GM10847 (cell line): Measurements from ENCODE around the gene DPH1.

Experiments used
- POLR2A ChIP-seq: IDR thresholded peaks from 2 replicates; pipeline ENCODE4 v1.6.1; 2011; ENCODE audit not compliant: insufficient read length; ENCODE audit errors: extremely low read depth

The DPH1 gene

DNA sequence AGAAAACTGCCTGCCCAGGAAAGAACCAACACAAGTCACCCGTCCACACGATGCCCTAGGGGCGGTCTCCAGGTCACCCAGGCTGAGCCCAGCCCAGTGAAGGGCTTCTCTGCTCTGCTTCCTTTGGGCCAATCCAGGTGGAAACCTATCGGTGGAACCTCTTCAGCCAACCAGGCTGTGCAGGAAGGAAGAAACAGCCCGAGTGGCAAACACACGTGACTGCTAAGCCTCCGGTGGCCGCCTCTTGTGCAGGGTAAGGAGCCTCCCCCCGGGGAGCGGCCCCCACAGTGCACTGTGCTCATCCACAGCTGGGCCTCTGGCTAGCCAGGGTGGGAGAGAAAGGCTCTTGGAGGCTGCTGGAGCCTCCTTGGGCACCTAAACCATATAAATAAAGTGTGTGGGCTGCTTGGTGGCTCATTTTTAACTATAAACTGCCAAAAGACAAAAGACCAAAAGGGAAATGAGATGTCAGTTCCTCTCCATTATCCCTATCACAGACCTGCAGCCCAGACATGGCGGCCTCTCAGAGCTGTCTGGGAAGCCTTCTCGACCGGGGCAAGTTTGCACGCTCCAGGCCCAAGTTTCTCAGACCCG lies 7.2 kb upstream of the DPH1 start:
- no peak for TF ChIP-seq POLR2A

DNA sequence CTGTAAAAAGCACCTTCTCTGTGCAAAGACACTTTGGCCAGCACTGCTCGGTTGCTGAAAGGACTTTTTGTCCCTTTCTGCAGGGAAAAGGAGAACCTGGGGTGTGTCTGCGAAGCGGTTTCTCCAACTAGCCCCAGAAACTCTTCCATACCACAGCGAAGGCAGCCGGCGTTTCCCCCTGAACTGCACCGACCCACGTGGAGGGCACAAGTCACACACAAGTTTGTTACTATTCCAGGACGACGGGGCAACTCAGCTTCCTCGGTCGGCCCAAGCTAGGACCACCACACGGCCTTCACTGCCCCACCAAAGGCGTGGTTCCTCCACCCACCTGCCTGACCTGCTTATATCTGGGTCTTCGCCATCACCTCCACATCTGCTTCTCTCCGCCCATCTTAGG lies 6.7 kb upstream of the DPH1 start:
- no peak for TF ChIP-seq POLR2A

DNA sequence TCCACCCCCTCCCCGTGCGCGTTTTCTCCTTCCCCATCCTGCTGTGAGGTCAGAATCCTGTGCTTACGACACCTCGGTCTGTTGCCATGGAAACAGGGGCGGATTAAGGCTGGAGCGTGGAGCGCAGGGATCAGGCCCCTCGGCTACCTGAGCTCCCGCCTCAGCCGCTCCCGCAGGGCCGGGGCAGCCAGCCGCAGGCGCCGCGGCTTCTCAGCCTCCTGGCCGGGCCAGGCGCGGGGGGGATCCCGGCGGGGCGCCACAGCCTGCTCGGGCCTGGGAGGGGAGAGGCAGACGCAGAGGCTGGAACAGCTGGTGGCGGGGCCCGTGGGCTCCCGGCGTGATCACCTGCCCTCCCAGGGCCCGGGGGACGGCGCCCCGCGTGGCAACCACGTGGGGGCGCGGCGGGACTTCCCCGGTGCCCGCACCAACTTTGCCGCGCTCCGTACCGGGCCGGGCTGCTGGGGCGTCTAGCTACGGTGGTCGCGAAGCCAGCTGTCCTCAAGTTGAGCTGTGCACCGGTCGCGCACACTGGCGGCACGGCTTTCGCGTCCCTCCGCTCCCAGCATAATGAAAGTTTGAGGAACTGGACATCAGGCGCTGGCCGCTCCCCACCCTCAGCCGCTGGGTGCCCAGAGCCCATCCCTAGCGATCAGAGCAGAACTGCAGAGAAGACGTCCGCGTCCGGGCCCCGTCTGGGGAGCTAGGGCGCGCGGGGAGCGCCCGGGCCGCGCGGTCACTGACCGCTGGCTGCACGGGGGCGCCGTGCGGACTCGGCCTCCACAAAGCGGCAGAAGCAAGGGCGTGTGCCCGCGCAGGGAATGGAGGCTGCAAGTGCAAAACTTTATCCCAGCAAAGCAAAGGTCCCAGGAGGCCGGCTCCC lies 6.0 kb upstream of the DPH1 start:
- no peak for TF ChIP-seq POLR2A

DNA sequence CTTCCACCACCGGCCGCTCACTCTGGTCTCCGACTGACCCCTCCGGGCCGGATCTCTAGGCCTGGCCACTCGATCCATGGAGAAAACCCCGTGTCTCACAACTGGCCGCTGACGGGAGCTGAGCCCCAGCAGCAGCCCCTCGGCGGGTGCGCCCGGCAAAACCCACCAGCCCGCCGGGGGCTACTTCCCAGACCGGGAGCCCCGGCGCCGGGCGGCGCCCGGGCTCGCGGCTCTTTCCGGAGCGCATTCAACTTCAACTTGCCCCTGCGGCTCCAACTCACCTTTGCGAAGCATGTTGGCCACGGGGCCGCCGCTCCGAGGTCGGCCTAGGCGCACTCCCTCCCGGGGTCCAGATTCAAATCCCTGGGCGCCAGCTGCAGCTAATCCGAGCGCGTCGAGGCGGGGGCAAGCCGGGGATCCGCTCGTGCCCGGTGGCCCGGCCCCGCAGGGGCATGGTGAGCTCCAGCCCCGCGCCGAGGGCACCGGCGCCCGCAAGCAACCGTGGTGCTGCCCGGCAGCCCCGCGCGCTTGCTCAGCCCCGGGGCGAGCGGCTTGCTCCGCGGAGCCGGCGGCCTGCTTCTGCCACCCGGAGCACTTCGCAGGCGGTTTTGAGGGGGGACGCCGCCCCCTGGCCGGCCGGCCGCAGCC lies 5.3 kb upstream of the DPH1 start:
- no peak for TF ChIP-seq POLR2A

DNA sequence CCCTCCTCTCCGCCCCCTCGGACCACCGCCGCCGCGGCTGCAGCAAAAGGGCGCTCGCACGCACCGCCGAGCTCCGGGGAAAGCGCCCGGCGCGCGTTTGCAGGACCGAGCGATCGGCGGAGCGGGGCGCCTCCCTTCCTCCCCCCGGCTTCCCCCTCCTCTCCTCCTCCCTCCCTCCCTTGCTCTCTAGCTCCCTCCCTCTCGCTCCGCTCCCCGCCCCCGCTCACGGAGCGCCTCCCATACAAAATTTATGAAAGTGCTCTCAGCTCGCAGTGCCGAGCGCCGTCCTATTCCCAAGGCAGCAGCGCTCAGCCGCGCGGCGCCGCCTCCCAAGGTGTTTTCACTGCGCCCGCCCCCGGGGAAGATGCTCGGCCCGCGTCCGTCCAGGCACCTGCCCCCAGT lies 4.7 kb upstream of the DPH1 start, which contains the start of gene RTN4RL1:
TSS of gene RTN4RL1 (minus strand) at position 115 of the 402 bp plus-strand sequence. CDS start 469 bp downstream, outside the sequence.
- TF ChIP-seq POLR2A = no peak

DNA sequence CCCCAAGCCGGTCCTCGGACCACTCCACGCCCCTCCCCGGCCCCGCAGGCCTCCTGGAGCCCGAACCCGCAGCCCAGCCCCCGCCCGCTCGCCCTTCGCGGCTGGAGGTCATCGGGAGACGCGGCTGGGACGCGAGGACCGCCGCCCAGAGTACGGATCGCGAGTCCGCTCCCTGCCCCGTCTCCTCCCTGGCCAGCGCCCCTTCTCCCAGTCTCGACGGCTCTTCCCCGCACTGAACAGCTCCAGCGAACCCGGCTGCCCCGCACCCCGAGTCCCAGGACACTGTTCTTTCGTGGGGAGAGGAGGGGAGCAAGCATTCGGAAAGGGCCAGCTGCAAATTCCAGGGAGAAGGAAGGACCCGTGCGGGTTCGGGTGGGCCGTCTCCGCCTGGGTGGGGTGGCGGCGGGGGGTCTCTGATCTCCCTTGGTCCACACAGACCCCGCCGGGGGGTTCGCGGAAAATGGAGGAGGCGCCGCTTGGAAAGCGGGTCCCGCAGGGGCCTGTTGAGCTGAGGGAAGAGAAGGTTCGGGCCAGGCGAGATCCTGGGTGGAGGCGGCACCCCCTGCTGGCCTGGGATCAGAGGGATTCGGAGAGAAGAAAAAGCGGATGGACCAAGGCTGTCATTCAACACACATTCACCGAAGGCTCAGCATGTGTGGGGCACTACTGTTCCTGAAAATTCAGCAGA lies 4.2 kb upstream of the DPH1 start:
- no peak for TF ChIP-seq POLR2A

DNA sequence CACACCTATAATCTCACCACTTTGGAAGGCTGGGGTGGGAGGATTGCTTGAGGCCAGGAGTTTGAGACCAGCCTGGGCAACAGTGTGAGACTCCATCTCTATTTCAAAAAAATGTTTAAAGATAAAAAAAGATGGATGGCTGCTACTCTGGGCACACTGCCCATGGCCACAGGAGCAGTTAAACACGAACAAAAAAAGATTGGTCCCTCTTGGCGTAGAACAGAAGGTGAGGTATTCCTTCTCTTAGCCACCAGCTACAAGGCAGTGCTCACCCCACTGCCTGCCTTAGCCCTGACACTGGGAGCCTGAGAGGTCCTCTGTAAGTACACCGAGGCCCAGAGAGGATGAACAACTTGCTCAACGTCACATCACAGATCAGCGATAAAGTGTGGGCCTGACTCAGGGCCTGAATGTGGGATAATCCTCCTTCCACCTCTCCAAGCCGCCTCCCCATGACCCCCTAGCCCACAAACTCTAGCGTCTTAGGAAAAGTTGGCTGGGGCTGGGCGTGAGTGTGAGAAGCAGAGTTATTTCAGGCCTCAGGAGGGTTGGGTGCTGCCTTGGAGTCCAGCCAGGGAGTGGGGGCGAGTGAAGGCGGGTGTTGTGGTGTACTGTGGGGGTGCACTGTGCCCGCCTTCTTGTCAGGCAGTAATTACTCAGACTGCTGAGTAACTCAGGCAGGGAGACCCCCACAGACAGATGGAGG lies 2.3 kb upstream of the DPH1 start:
- TF ChIP-seq POLR2A = no peak

DNA sequence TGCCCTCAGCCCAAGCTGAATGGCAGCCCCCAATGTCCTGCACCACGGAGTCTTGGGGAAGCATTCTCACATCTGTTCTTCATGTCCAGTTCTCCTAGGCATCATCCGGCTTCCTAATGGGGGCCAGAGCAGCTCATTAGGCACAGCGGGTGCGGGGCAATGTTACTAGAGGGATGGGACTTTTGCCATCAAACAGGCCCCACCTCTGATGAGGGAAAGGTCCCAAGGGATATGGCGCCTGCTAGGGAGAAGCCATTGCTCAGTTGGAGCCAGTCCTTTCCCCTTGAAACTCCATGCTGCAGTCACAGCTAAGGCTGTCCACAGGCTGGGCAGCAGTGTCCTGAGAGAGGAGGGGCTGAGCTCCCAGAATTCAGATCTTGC lies 1.7 kb upstream of the DPH1 start:
- no peak for TF ChIP-seq POLR2A

DNA sequence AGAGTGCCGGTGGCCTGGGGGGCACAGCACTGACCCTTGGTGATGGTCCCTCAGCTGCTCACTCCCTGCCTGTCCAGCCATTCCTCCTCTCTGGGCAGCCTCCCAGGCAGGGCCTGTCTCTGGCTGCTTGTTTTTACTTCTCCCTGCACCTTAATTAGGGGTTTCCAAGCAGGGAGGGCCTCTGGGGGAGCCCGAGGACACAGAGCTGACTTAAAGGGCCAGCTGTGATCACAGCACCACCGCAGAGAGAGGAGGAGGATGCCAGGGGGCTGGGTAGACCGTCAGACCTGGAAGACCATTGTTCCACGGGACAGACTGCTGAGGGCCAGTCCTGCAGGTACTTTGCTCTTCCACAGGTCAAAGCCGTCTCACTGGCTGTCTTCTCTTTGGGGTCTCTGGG lies 1.2 kb upstream of the DPH1 start:
- TF ChIP-seq POLR2A = no peak

DNA sequence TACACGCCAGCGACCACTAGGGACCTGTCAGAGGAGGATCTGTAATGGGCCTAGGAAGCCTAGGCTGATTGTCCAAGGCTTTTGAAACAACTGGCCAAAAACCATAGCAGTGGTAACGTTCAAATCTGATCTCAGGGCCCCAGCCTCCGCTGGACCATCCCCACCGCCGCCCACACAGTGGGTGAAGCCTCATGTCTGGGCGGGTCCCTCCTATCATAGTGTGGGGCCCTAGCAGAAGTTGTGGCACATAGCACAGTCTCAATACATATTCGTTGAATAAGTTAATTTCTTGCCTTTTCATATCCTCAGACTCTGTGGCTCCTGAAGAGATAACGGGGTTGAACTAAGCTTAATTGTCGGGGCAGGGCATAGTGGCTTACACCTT lies 818 bp downstream of the DPH1 start:
- TF ChIP-seq POLR2A = no peak

DNA sequence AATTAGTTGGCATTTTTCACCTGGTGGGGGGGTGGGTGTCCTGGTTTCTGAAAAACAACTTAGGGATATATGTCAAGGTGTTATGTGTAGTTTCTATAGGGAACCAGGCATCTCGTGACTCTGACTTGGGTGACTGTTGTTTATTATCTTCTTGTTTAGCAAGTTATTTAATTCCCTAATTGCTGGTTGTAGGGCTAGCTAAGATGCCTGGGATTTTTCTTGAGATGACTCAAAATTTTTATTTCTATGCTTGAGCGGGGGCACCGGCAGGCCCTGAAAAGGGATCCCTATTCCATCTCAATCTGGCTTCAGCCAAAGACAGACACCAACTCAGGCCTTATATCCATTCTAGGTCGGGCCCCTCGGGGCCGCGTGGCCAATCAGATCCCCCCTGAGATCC lies 3.2 kb downstream of the DPH1 start:
- no peak for TF ChIP-seq POLR2A

DNA sequence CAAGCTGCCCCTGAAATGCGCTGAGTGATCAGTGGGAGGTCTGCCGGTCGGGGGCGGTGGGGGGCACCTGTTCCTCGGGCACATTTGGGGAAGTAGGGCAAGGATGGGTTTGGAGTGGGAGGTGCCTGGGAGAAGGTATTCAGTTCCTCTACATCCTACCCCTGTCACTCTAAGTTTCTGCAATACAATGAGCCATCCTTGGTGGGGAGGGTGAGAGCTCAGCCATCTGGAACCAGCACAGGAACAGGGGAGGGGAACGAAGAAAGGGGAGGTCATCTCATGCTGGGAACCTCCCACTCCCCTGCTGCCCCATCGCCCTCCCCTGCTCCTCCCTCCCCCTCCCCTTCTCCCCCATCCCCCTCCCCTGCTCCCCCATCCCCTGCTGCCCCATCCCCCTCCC lies 4.2 kb downstream of the DPH1 start:
- no peak for TF ChIP-seq POLR2A

DNA sequence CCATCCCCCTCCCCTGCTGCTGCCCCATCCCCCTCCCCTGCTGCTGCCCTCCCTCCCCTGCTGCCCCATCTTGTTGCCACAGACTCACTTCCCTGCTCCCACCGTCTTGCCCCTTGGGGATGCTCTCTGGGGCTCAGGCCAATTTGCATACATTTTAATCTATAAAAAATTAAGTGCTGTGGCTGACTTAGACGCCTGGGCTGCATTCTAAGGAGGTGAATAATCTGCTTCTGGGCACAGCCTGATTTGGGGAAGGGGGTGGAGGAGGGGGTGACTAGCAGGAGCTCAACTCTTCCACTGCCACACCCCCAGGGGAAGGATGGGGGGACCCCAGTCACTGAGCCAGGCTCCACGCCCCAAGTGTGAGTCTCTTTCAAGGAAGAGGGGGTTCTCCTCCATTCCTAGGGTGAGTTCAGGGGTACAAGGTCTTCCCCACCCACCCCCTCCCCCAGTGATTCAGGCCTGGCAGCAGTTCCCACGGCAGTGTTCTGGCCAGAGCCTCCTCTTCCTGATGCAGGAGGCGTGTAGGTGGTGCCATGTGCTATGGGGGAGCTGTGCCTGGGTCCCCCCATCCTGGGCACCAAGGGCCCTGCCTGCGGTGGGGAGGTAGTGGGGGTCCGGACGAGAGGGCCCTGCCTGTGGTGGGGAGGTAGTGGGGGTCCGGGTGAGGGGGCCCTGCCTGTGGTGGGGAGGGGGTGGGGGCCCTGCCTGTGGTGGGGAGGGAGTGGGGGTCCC lies 5.0 kb downstream of the DPH1 start:
- TF ChIP-seq POLR2A = no peak

DNA sequence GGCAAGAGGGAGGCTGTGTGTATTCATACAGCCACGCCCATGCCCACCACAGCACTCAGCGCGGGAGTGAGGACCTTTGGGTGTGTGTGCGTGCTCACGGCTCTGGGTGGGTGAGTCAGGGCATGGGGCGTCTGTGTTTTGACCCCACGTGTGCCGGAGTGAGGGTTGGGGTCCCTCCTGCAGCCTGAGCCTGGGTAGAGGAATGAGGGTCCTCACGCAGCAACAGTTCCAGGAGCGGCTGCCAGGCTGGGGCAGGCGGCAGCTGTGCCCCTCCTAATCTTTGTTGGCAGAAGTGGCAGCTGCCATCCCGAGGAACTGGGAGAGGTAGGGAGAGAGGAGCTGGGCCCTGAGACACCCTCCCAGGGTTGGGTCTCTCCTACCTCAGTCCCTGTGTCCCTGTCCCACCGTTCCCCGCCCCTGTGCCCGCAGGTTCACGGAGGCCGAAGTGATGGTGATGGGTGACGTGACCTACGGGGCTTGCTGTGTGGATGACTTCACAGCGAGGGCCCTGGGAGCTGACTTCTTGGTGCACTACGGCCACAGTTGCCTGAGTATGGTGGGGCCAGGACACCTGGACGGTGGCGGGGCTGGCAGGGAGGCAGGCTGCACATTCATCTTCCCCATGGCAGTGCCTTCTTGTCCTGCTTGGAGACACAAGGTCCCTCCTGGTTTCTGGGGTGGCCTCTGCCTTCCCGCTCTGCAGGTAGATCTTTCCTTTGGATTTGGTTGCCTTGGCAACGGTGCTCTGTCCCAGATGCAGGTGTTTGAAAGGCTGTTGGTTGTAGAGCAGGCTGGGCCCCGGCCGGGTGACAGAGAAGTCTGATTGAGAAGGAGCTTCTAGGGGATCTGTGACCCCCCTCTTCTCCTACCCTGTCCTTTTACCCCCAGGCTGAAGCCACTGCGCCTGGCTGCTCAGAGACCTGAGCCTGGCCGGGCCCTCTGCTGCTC lies 5.9 kb downstream of the DPH1 start:
- no peak for TF ChIP-seq POLR2A

DNA sequence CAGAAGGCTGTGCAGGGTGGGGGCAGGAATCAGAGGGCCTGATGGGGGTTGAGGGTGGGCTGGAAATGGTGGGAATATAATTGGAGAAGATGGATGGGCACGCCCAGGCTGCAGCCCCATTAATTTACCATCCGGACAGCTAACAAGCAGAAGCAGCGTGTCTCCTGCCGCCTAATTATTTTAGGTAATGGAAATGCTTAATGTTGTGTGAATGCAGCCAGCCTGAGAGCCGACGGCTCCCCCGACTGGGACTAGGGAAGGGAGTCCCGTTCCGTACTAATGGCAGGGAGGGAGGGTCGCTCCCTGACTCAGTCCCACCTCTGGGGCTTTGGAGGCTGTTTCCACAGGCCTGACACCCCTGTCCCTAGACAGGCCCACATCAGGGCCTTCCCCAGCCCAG lies 7.2 kb downstream of the DPH1 start:
- TF ChIP-seq POLR2A = no peak
